ENCODE results near the gene VAV2.
A peak's percentile ranks its signal among the peaks of the same experiment; 100 is the strongest.

The VAV2 gene

GRCh38 chr9:133810556-133811195, 181.4 kb downstream of the VAV2 start:
- no peak for DNase-seq

- no peak for DNase-seq
Measured at GRCh38 chr9:133809335-133809734, 182.8 kb downstream of the VAV2 start.

GRCh38 chr9:133807818-133808217, 184.3 kb downstream of the VAV2 start:
- no peak for DNase-seq

- DNase-seq: no peak
Measured at GRCh38 chr9:133807037-133807436, 185.1 kb downstream of the VAV2 start.

GRCh38 chr9:133806623-133807010, 185.5 kb downstream of the VAV2 start:
- DNase-seq: no peak

- DNase-seq: no peak
Measured at GRCh38 chr9:133805876-133806622, 186.1 kb downstream of the VAV2 start.

GRCh38 chr9:133804199-133804598, 187.9 kb downstream of the VAV2 start:
- DNase-seq: no peak

GRCh38 chr9:133803745-133804144, 188.4 kb downstream of the VAV2 start:
- DNase-seq: no peak

GRCh38 chr9:133803028-133803585, 189.0 kb downstream of the VAV2 start:
- DNase-seq: no peak

- DNase-seq: no peak
Measured at GRCh38 chr9:133801739-133802138, 190.4 kb downstream of the VAV2 start.

GRCh38 chr9:133800266-133800665, 191.9 kb downstream of the VAV2 start:
- DNase-seq: no peak

- DNase-seq: no peak
Measured at GRCh38 chr9:133799716-133800115, 192.4 kb downstream of the VAV2 start.

GRCh38 chr9:133799106-133799505, 193.0 kb downstream of the VAV2 start:
- no peak for DNase-seq

GRCh38 chr9:133798160-133798559, 194.0 kb downstream of the VAV2 start:
- no peak for DNase-seq

GRCh38 chr9:133797406-133798105, 194.6 kb downstream of the VAV2 start:
- no peak for DNase-seq

GRCh38 chr9:133796562-133796961, 195.6 kb downstream of the VAV2 start:
- DNase-seq: no peak

- no peak for DNase-seq
Measured at GRCh38 chr9:133795049-133795448, 197.1 kb downstream of the VAV2 start.

GRCh38 chr9:133794016-133794760, 197.9 kb downstream of the VAV2 start:
- no peak for DNase-seq

- no peak for DNase-seq
Measured at GRCh38 chr9:133793471-133793870, 198.7 kb downstream of the VAV2 start.

- peak; percentile 89 to 94 for DNase-seq
Measured at GRCh38 chr9:133792721-133793470, 199.2 kb downstream of the VAV2 start.

- no peak for DNase-seq
Measured at GRCh38 chr9:133791735-133792649, 200.1 kb downstream of the VAV2 start.
